Large intestine (tissue), 3 donors: ENCODE results near the gene EGF. TPM values are rescaled to one million over a fixed set of nuclear protein-coding genes. Genes with fewer than 3 reads are reported as not detected.
A peak's percentile ranks its signal among the peaks of the same experiment; 100 is the strongest.

Experiments used
- DNase-seq, 2 donors: peaks; one replicate each; pipeline versions ENCODE4 v3.0.0 to v3.0.0-alpha.2; 2013
- H3K27ac ChIP-seq: one replicate; pipeline ENCODE4 v1.5.1; 2013; ENCODE audit warnings: low read length
- H3K27me3 ChIP-seq: 2 replicates; pipeline ENCODE4 v1.6.1; 2013; ENCODE audit warnings: low read length; ENCODE audit not compliant: control insufficient read depth, insufficient read depth
- H3K36me3 ChIP-seq: 2 replicates; pipeline ENCODE4 v1.6.1; 2013; ENCODE audit warnings: low read length; ENCODE audit not compliant: control insufficient read depth, insufficient read depth
- H3K4me1 ChIP-seq: one replicate; pipeline ENCODE4 v1.6.1; 2013; ENCODE audit warnings: low read length; ENCODE audit not compliant: control insufficient read depth, insufficient read depth
- H3K4me3 ChIP-seq: one replicate; pipeline ENCODE4 v1.5.1; 2013; ENCODE audit warnings: low read length
- H3K9me3 ChIP-seq: one replicate; pipeline ENCODE4 v1.6.1; 2013; ENCODE audit warnings: mild to moderate bottlenecking, low read depth, low read length, moderate library complexity; ENCODE audit not compliant: control insufficient read depth
- WGBS: methylation state at CpG from one replicate; pipeline ENCODE4 v1.1.5; 2013; ENCODE audit warnings: low lambda C conversion rate; ENCODE audit not compliant: insufficient coverage; 5-methylcytosine and 5-hydroxymethylcytosine counted together
- polyA plus RNA-seq: library from polyadenylated mRNA; unstranded; fragments of 120-200 nt; gene quantifications from one replicate; pipeline ENCODE4 v1.2.1, GENCODE V29; 2013

The EGF gene
- polyA plus RNA-seq, 1 donor: 28.3 TPM

GRCh38 chr4:110058677-110059076 lies 146.0 kb downstream of the EGF start:
- H3K4me1 ChIP-seq: peaks cover 10% of the 10 kb centered on the region
- H3K4me3 ChIP-seq: no peak overlapping the region
- no peaks in the 10 kb centered on the region for H3K27me3 ChIP-seq
- no peaks in the 10 kb centered on the region for H3K36me3 ChIP-seq
- DNase-seq: no peak
- no CpG with 5 or more reads among the region's 1 CpG for WGBS
- H3K27ac ChIP-seq: no peak overlapping the region
- no peaks in the 10 kb centered on the region for H3K9me3 ChIP-seq

DNA sequence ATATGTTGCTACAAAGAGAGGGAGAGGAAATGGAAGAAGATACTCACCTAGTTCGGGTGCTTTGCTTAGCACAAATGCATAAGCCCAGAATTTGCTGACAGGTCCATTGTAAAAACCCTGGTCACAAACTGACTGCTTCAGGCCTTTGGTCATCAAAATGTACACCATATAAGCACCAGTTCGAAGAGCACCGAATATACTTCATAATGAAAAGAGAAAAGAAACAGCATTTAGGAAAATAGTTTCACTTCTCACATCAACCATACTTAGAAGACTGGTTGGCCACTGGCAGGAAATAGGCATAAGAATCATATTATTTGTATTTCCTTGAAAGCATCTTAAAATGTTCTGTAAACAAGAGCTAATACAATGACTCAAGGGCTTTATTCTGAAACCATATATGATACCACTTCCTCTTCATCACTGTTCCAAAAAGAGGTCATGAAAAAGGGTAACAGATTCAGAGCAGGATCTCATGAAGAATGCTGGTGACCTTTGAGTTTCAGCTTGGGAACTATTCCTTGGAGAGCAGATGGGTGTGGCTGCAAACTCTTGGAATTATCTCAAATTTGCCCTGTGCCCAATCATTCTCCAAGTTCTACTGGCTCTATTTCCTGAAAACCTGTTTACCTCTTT lies 147.0 kb downstream of the EGF start:
- H3K9me3 ChIP-seq: no peaks in the 10 kb centered on the region
- no peaks in the 10 kb centered on the region for H3K36me3 ChIP-seq
- WGBS: no CpG with 5 or more reads among the region's 3 CpGs
- peak in 1 of 2 donors; percentile 54 for DNase-seq
- no peaks in the 10 kb centered on the region for H3K27me3 ChIP-seq
- H3K4me3 ChIP-seq: no peak overlapping the region
- peaks cover 17% of the 10 kb centered on the region for H3K4me1 ChIP-seq
- H3K27ac ChIP-seq: no peak overlapping the region

DNA sequence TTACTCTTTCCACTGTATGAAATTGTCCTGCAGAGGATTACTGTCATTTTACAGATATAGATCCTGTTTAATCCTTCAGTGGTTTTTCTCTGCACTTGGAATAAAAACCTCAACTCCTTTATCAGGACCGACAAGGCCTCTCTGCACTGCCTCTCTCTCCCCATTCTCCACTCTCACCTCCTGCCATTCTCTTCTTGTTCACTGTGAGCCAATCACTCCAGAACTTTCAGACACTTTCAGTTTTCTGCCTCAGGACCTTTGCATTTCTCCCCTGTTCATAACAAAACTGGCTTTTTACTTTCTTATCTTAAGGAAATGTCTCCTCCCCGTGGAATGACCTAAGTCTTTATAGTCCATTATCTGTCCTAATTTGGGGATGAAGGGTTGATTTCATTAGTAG lies 148.4 kb downstream of the EGF start:
- no peak overlapping the region for H3K27ac ChIP-seq
- peaks cover 14% of the 10 kb centered on the region for H3K4me1 ChIP-seq

More for the DNA sequence above, 148.4 kb downstream of the EGF start:
- no peak for DNase-seq
- 77% methylated on average over 2 of the region's 2 CpGs for WGBS
- H3K9me3 ChIP-seq: no peaks in the 10 kb centered on the region
- no peaks in the 10 kb centered on the region for H3K36me3 ChIP-seq
- H3K27me3 ChIP-seq: no peaks in the 10 kb centered on the region
- no peak overlapping the region for H3K4me3 ChIP-seq

Other genes with a start within 250 kb of the EGF start
- gene CASP6, start 209.4 kb upstream of the EGF start, polyA plus RNA-seq: 108 TPM
- gene PLA2G12A, start 182.8 kb upstream of the EGF start, polyA plus RNA-seq: 85.4 TPM
- gene CFI, start 110.9 kb upstream of the EGF start, polyA plus RNA-seq: 244 TPM
- gene GAR1, start 97.1 kb upstream of the EGF start, polyA plus RNA-seq: 37.4 TPM
- 0.28 TPM for gene RRH, start 84.9 kb upstream of the EGF start, polyA plus RNA-seq
- gene LRIT3, start 64.8 kb upstream of the EGF start, polyA plus RNA-seq: 0.31 TPM